Osteoblast (primary cell): ENCODE data around the gene ACVR1C. TPM values are rescaled to one million over a fixed set of nuclear protein-coding genes. Genes with fewer than 3 reads are reported as not detected.

ENCODE experiments used
- DNase-seq: peaks from one replicate; pipeline ENCODE4 v3.0.0; 2011; ENCODE audit warnings: low spot score, mixed read lengths; ENCODE audit not compliant: insufficient read length; ENCODE audit errors: missing footprints
- H2AFZ ChIP-seq: 2 replicates; pipeline ENCODE4 v1.6.0; 2011; ENCODE audit warnings: mild to moderate bottlenecking, low read length
- H3K27ac ChIP-seq: 2 replicates; pipeline ENCODE4 v1.5.1; 2011; ENCODE audit warnings: mild to moderate bottlenecking, low read depth, low read length, moderate library complexity
- H3K27me3 ChIP-seq: 2 replicates; pipeline ENCODE4 v1.6.0; 2012; ENCODE audit warnings: mild to moderate bottlenecking, control low read depth, inconsistent platforms, low read length, moderate library complexity; ENCODE audit not compliant: insufficient read depth
- H3K36me3 ChIP-seq: 2 replicates; pipeline ENCODE4 v1.5.1; 2011; ENCODE audit warnings: mild to moderate bottlenecking, low read length, control low read depth, moderate library complexity; ENCODE audit not compliant: insufficient read depth
- H3K4me1 ChIP-seq: 2 replicates; pipeline ENCODE4 v1.5.1; 2011; ENCODE audit warnings: mild to moderate bottlenecking, low read length, control low read depth, moderate library complexity; ENCODE audit not compliant: insufficient read depth
- H3K4me2 ChIP-seq: 2 replicates; pipeline ENCODE4 v1.6.0; 2011; ENCODE audit warnings: mild to moderate bottlenecking, low read length; ENCODE audit not compliant: insufficient read depth
- H3K4me3 ChIP-seq: fragments of 200-600 bp; sonication (generic); 3 replicates; pipeline ENCODE4 v1.5.1; 2012; ENCODE audit warnings: mild to moderate bottlenecking, low read length, inconsistent platforms; ENCODE audit not compliant: insufficient read depth
- H3K79me2 ChIP-seq: 2 replicates; pipeline ENCODE4 v1.6.0; 2012; ENCODE audit warnings: mild to moderate bottlenecking, low read length, control low read depth, inconsistent platforms; ENCODE audit not compliant: insufficient read depth
- H3K9me3 ChIP-seq: 2 replicates; pipeline ENCODE4 v1.5.1; 2011; ENCODE audit warnings: low read depth, low read length, control low read depth
- H4K20me1 ChIP-seq: 2 replicates; pipeline ENCODE4 v1.6.0; 2012; ENCODE audit warnings: mild to moderate bottlenecking, low read length, control low read depth; ENCODE audit not compliant: insufficient read depth
- total RNA-seq: library from RNA; depleted of rRNA; stranded (reverse); fragments of >200 nt; gene quantifications from 2 replicates; pipeline ENCODE4 v1.2.3, GENCODE V29; 2012
- TF ChIP-seq, protein P1 (sequence below): IDR thresholded peaks from 2 replicates; pipeline ENCODE4 v1.5.1; 2011; ENCODE audit warnings: mild to moderate bottlenecking, low read depth, low read length, moderate library complexity; ENCODE audit errors: extremely low read depth

ACVR1C gene
- total RNA-seq, 1 donor, result 0.36 TPM

DNA sequence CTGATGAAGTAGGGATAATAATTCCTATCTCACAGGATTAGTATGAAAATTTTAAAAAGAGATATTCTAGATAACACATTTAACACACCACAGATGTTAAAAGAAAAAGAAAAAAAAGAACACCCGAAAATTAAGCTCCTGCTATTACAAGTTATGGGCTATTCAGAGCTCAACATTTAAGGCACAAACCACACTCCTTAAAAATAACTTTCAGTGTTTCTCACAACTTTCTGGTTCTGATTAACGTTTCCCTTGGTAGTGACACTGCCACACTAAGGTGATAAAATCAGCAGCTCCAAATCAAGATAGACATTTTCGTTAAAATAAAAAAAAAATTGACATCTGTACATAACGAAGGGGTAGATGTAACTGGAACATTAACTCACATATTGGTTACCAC lies 26.9 kb downstream of the ACVR1C start:
- H3K4me2 ChIP-seq, result no peak overlapping the region
- no peak overlapping the region for H3K27ac ChIP-seq
- H3K36me3 ChIP-seq, result no peaks in the 10 kb centered on the region
- no peaks in the 10 kb centered on the region for H3K4me1 ChIP-seq
- peaks cover 30% of the 10 kb centered on the region for H3K27me3 ChIP-seq
- no peaks in the 10 kb centered on the region for H4K20me1 ChIP-seq
- no peaks in the 10 kb centered on the region for H3K9me3 ChIP-seq
- DNase-seq, result no peak
- TF ChIP-seq, protein P1, sequence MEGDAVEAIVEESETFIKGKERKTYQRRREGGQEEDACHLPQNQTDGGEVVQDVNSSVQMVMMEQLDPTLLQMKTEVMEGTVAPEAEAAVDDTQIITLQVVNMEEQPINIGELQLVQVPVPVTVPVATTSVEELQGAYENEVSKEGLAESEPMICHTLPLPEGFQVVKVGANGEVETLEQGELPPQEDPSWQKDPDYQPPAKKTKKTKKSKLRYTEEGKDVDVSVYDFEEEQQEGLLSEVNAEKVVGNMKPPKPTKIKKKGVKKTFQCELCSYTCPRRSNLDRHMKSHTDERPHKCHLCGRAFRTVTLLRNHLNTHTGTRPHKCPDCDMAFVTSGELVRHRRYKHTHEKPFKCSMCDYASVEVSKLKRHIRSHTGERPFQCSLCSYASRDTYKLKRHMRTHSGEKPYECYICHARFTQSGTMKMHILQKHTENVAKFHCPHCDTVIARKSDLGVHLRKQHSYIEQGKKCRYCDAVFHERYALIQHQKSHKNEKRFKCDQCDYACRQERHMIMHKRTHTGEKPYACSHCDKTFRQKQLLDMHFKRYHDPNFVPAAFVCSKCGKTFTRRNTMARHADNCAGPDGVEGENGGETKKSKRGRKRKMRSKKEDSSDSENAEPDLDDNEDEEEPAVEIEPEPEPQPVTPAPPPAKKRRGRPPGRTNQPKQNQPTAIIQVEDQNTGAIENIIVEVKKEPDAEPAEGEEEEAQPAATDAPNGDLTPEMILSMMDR, result no peak
- no peaks in the 10 kb centered on the region for H3K79me2 ChIP-seq
- H3K4me3 ChIP-seq, result no peak overlapping the region
- H2AFZ ChIP-seq, result no peak overlapping the region

DNA sequence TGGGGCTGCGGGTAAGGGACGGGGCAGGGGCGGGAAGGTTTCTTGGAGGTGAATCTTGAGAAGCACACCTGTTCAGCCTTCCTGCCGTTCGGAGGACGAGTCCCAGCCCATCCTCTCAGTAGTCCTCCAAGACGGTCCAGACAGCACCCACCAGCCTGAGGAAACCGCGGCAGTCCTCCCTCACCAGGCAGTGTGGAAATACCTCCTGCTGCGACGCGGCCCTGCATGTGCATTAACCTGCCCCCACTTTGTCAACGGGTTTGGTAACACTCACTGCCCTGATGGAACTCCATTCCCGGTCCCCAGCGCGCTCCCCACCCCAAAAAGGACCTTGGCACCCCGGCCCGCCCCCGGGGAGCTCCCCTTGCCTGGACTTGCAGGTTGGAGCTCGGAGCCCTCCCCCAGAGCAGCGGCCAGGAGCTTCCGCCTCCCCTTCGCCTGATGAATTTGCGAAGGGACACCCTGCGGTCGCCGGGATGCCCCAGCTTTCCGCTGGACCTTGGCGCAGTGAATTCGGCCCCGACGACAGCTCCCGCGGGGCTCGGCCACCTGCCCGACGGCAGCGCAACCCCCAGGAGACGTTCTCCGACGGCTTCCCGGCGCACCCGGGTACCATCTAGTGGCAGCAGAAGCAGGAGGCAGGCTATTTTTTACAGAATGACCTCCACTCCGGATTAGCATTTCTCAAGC lies 31.5 kb downstream of the ACVR1C start:
- no peaks in the 10 kb centered on the region for H3K9me3 ChIP-seq
- DNase-seq, result peak; percentile 83
- no peaks in the 10 kb centered on the region for H3K79me2 ChIP-seq
- no peaks in the 10 kb centered on the region for H3K36me3 ChIP-seq
- no peaks in the 10 kb centered on the region for H4K20me1 ChIP-seq
- peaks cover 41% of the 10 kb centered on the region for H3K27me3 ChIP-seq
- peak overlapping the region; percentile 47 for H3K4me2 ChIP-seq
- H3K27ac ChIP-seq, result no peak overlapping the region
- no peaks in the 10 kb centered on the region for H3K4me1 ChIP-seq
- peak overlapping the region; percentile 36 for H3K4me3 ChIP-seq
- H2AFZ ChIP-seq, result peak overlapping the region; percentile 42
- TF ChIP-seq, protein P1, result peak; percentile 50

DNA sequence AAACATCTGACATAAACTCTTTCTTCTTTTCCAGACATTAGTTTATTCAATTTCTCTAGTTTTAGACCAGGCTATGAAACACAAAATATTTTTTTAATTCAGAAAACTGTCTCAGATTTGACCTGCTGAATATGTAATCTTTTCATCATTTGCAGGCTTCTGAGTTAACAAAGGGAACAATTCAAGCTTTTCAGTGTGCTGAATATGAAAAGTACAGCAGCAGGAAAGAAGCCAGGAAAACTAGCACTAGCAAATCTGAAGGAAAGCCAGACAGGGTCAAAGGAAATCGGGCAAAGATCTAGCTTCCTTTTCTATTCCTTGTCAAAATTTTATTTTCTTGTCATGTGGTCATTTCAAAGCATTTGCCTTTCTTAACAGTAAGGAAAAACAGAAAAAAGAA lies 35.3 kb downstream of the ACVR1C start:
- Histone ChIP-seq H3K36me3 (no peaks in the 10 kb centered on the region), H3K79me2 (no peaks in the 10 kb centered on the region), H4K20me1 (no peaks in the 10 kb centered on the region), H3K4me2 (no peak overlapping the region), H3K9me3 (no peaks in the 10 kb centered on the region), H2AFZ (no peak overlapping the region), H3K27me3 (peaks cover 28% of the 10 kb centered on the region), H3K4me3 (no peak overlapping the region), H3K27ac (no peak overlapping the region), H3K4me1 (no peaks in the 10 kb centered on the region)
- no peak for DNase-seq
- TF ChIP-seq, protein P1, result no peak

DNA sequence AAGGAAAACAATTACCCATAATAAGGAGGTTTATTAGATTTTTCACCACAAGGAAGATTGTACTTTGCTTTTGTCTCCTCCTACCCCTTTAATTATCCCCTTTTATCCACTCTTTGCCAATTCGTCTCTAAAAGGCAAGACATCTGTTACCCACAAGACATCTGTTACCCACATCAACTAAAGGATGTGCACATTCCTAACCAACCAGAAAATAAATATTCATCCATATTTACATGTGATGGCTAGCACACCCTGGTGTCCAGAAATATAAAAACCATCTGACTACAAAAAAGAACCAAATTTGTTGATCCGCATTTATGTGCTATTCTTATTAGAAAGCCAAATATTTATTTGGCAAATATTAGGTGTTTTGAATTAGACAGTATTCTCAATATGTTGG lies 35.7 kb downstream of the ACVR1C start:
- H4K20me1 ChIP-seq, result no peaks in the 10 kb centered on the region
- no peak for DNase-seq
- TF ChIP-seq, protein P1, result peak; percentile 51
- no peak overlapping the region for H3K4me2 ChIP-seq
- H3K4me1 ChIP-seq, result no peaks in the 10 kb centered on the region
- H3K27ac ChIP-seq, result no peak overlapping the region
- no peak overlapping the region for H2AFZ ChIP-seq
- no peak overlapping the region for H3K4me3 ChIP-seq
- no peaks in the 10 kb centered on the region for H3K79me2 ChIP-seq
- H3K27me3 ChIP-seq, result peaks cover 28% of the 10 kb centered on the region
- H3K36me3 ChIP-seq, result no peaks in the 10 kb centered on the region
- no peaks in the 10 kb centered on the region for H3K9me3 ChIP-seq
